PC-9 (cell line): ENCODE results near the gene DOCK4.

ENCODE experiments used
- EZH2 ChIP-seq: fragments of 200-600 bp; sonication (generic); IDR thresholded peaks from 2 replicates; pipeline ENCODE4 v1.8.0; 2017; ENCODE audit warnings: antibody characterized with exemption, low read depth
- TF ChIP-seq, protein P1 (sequence below): fragments of 200-600 bp; sonication (generic); conservative IDR thresholded peaks from 2 replicates; pipeline ENCODE4 v1.6.1; 2017; ENCODE audit warnings: mixed run types, antibody characterized with exemption, mild to moderate bottlenecking, moderate library complexity

DNA sequence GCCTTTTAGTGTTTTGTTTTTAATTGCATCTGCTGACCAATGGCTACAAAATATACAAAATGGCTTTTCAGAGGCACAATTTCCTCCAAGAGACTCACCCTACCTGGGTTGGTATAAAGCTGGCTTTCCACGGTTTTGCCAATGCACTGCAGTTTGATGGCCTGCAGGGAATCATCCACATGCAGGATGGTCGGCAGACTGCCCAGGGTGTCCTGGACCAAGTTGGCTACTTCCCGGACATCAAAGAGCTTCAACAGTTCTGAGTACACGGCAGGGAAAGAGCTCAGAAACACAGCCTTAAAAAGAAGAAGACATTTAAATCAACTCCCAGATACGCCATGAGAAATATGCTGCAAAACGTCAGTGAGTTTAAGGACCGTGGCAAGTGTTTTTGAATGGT is 342.9 kb downstream of the DOCK4 start:
- TF ChIP-seq EZH2, result no peak
- TF ChIP-seq, protein P1, sequence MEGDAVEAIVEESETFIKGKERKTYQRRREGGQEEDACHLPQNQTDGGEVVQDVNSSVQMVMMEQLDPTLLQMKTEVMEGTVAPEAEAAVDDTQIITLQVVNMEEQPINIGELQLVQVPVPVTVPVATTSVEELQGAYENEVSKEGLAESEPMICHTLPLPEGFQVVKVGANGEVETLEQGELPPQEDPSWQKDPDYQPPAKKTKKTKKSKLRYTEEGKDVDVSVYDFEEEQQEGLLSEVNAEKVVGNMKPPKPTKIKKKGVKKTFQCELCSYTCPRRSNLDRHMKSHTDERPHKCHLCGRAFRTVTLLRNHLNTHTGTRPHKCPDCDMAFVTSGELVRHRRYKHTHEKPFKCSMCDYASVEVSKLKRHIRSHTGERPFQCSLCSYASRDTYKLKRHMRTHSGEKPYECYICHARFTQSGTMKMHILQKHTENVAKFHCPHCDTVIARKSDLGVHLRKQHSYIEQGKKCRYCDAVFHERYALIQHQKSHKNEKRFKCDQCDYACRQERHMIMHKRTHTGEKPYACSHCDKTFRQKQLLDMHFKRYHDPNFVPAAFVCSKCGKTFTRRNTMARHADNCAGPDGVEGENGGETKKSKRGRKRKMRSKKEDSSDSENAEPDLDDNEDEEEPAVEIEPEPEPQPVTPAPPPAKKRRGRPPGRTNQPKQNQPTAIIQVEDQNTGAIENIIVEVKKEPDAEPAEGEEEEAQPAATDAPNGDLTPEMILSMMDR, result no peak
